PFSK-1 (cell line): ENCODE results near the gene SUGP2.

Source experiments
- FOXP2 ChIP-seq: optimal IDR thresholded peaks from 2 replicates; pipeline ENCODE3; 2011; ENCODE audit warnings: borderline replicate concordance, control low read depth, inconsistent platforms; ENCODE audit not compliant: insufficient read depth; ENCODE audit errors: extremely low read length, extremely low read depth
- POLR2AphosphoS5 ChIP-seq: IDR thresholded peaks from 2 replicates; pipeline ENCODE4 v1.6.1; 2012; ENCODE audit warnings: low read depth, mild to moderate bottlenecking, control low read depth, low read length, moderate library complexity
- REST ChIP-seq, 2 experiments: IDR thresholded peaks; 2 replicates each; pipeline versions ENCODE4 v1.6.1 to v1.8.0; 2011 to 2012; ENCODE audit warnings: low read depth in 2 of 2, low read length in 2 of 2, control low read depth in 1 of 2, inconsistent platforms in 1 of 2, mild to moderate bottlenecking in 1 of 2, moderate library complexity in 1 of 2; ENCODE audit not compliant: insufficient read depth in 1 of 2
- SIN3A ChIP-seq: IDR thresholded peaks from 2 replicates; pipeline ENCODE4 v1.6.1; 2012; ENCODE audit warnings: mild to moderate bottlenecking, low read length, moderate library complexity, borderline replicate concordance; ENCODE audit not compliant: insufficient read depth

GRCh38 chr19:19077103-19077502 lies 43.8 kb upstream of the SUGP2 start:
- TF ChIP-seq POLR2AphosphoS5, result no peak
- no peak for TF ChIP-seq SIN3A
- TF ChIP-seq REST (IDR thresholded peaks at IDR 0.05; ENCODE audit: insufficient read depth in 1 of 2, low read depth in 2 of 2, low read length in 2 of 2), result no peak
- no peak for TF ChIP-seq FOXP2
